GM12878 (cell line): ENCODE results near the gene TULP1. TPM values are rescaled to one million over a fixed set of nuclear protein-coding genes. Genes with fewer than 3 reads are reported as not detected.

Experiments
- ATAC-seq: fragments of 200-7000 bp; cut with Tn5 transposase; 3 replicates; pipeline ENCODE4 v1.9.1; 2020; ENCODE audit warnings: mild to moderate bottlenecking, moderate library complexity
- BruUV-seq: library from RNA; stranded (reverse); fragments of 400-500 nt; replicated peaks from 2 replicates; lab custom pipeline; 2021; lab: Mats Ljungman, UMichigan
- CTCF ChIA-PET: fragments of 300-600 bp; sonication (Branson Sonifier 250); formaldehyde crosslinking; extraction: SDS; loops from one replicate; lab custom pipeline; 2021; ENCODE audit warnings: inconsistent platforms; lab: Yijun Ruan, JAX
- POLR2A ChIA-PET: fragments of 350-600 bp; formaldehyde crosslinking; extraction: SDS; loops from one replicate; lab custom pipeline; 2021; ENCODE audit warnings: inconsistent platforms; lab: Charles Lee
- RAD21 ChIA-PET: fragments of 300-600 bp; sonication (Branson Sonifier 250); formaldehyde crosslinking; loops from one replicate; lab custom pipeline; 2023; ENCODE audit warnings: antibody characterized with exemption; ENCODE audit not compliant: unreplicated experiment; lab: Charles Lee
- SMC1A ChIA-PET: fragments of 300-600 bp; sonication (Branson Sonifier 250); formaldehyde crosslinking; loops from one replicate; lab custom pipeline; 2023; ENCODE audit not compliant: unreplicated experiment, uncharacterized antibody; lab: Charles Lee
- DNase-seq: peaks from one replicate; pipeline ENCODE4 v3.0.0-alpha.2; 2011; ENCODE audit warnings: low read depth, low spot score
- FAIRE-seq: peaks from 3 replicates; lab custom pipeline; 2011; peaks lifted over from hg19 to GRCh38; lab: Jason Lieb, UNC
- H2AFZ ChIP-seq: 2 replicates; pipeline ENCODE4 v1.6.0; 2011; ENCODE audit warnings: low read depth, low read length, control low read depth; ENCODE audit not compliant: control insufficient read depth
- H3K27ac ChIP-seq: 2 replicates; pipeline ENCODE4 v1.5.1; 2011; ENCODE audit warnings: control low read depth; ENCODE audit not compliant: control insufficient read depth, insufficient read depth
- H3K27me3 ChIP-seq, 2 experiments: replicated peaks in 1 of 2; 2 replicates each; pipeline versions ENCODE4 v1.6.0 to v1.6.1; 2011; ENCODE audit warnings: low read length in 1 of 2; ENCODE audit not compliant: control insufficient read depth in 2 of 2, insufficient read depth in 2 of 2
- H3K36me3 ChIP-seq, 2 experiments: 2 replicates each; pipeline ENCODE4 v1.5.1; 2011; ENCODE audit warnings: low read length in 1 of 2; ENCODE audit not compliant: control insufficient read depth in 2 of 2, insufficient read depth in 2 of 2
- H3K4me1 ChIP-seq: 2 replicates; pipeline ENCODE4 v1.6.1; 2011; ENCODE audit warnings: mild to moderate bottlenecking, low read length, moderate library complexity, mixed read lengths; ENCODE audit not compliant: control insufficient read depth, insufficient read depth
- H3K4me2 ChIP-seq: 2 replicates; pipeline ENCODE4 v1.6.0; 2011; ENCODE audit warnings: control low read depth; ENCODE audit not compliant: control insufficient read depth, insufficient read depth
- H3K4me3 ChIP-seq: fragments of 200-600 bp; sonication (generic); 2 replicates; pipeline ENCODE4 v1.5.1; 2016
- H3K79me2 ChIP-seq: 2 replicates; pipeline ENCODE4 v1.6.0; 2011; ENCODE audit warnings: low read length; ENCODE audit not compliant: control insufficient read depth, insufficient read depth
- H3K9ac ChIP-seq: 2 replicates; pipeline ENCODE4 v1.8.0; 2011; ENCODE audit warnings: low read length, control low read depth, mixed read lengths; ENCODE audit not compliant: control insufficient read depth, insufficient read depth
- H3K9me3 ChIP-seq: replicated peaks from 3 replicates; pipeline ENCODE4 v1.5.1; 2011; ENCODE audit warnings: mild to moderate bottlenecking, low read length; ENCODE audit not compliant: control insufficient read depth, insufficient read depth
- H4K20me1 ChIP-seq: 2 replicates; pipeline ENCODE4 v1.6.0; 2011; ENCODE audit not compliant: control insufficient read depth, insufficient read depth
- ATF2 ChIP-seq: IDR thresholded peaks from 2 replicates; pipeline ENCODE4 v1.6.1; 2012; ENCODE audit warnings: low read length, inconsistent platforms
- CBX3 ChIP-seq: fragments of 200-600 bp; sonication (generic); IDR thresholded peaks from 2 replicates; pipeline ENCODE4 v1.6.1; 2016; ENCODE audit warnings: low read depth, borderline replicate concordance
- HDAC6 ChIP-seq: fragments of 200-600 bp; sonication (generic); IDR thresholded peaks from one replicate; pipeline ENCODE4 v1.8.0; 2017; ENCODE audit warnings: antibody characterized with exemption; ENCODE audit not compliant: unreplicated experiment
- MAX ChIP-seq: IDR thresholded peaks from 2 replicates; pipeline ENCODE4 v1.6.1; 2012; ENCODE audit warnings: low read depth, low read length, improper control_type of control experiment
- POLR2AphosphoS2 ChIP-seq: IDR thresholded peaks from 2 replicates; pipeline ENCODE4 v1.6.1; 2011; ENCODE audit warnings: low read depth, mild to moderate bottlenecking, low read length, improper control_type of control experiment, moderate library complexity
- SREBF2 ChIP-seq: IDR thresholded peaks from 2 replicates; pipeline ENCODE4 v1.6.1; 2012; ENCODE audit warnings: mild to moderate bottlenecking, low read length
- SUPT20H ChIP-seq: IDR thresholded peaks from 2 replicates; pipeline ENCODE4 v1.6.1; 2011; ENCODE audit warnings: low read depth, mild to moderate bottlenecking, low read length, moderate library complexity, borderline replicate concordance; ENCODE audit not compliant: control insufficient read depth
- WGBS: methylation state at CpG from one replicate; pipeline ENCODE4 v1.1.6; 2016; ENCODE audit warnings: low lambda C conversion rate; ENCODE audit not compliant: insufficient replicate concordance, insufficient coverage; ENCODE audit errors: missing lambda C conversion rate; 5-methylcytosine and 5-hydroxymethylcytosine counted together
- in situ Hi-C: fragments of 300-500 bp; cut with MboI; formaldehyde crosslinking; loops from 9 replicates; pipeline ENCODE4 v1.14.3; 2018; ENCODE audit warnings: mixed read lengths
- intact Hi-C: fragments of 100-400 bp; cut with micrococcal nuclease; formaldehyde crosslinking; loops from one replicate; pipeline ENCODE4 v1.14.2; 2022; ENCODE audit not compliant: unreplicated experiment
- polyA plus RNA-seq, 11 experiments: library from polyadenylated mRNA; depleted of rRNA in 4 of 11; unstranded in 6 of 11; stranded (reverse) in 5 of 11; fragments of >200 nt; fragmentation: Nextera tagmentation in 4 of 11; fragmentation: Illumina TruSeq in 1 of 11; extraction: Ambion mirVana in 4 of 11; extraction: Trizol in 1 of 11; gene quantifications; 1 replicate in 1 of 11; 2 replicates in 10 of 11; pipeline versions ENCODE4 v1.2.1 to v1.2.3, GENCODE V29; 2011 to 2016; ENCODE audit warnings: inconsistent platforms in 2 of 11, missing spikeins in 2 of 11, low read depth in 1 of 11
- total RNA-seq, 4 experiments: library from RNA; depleted of rRNA in 3 of 4; stranded (reverse); fragments of >200 nt in 3 of 4; fragmentation: Illumina TruSeq in 1 of 4; extraction: Trizol in 1 of 4; gene quantifications; 2 replicates each; pipeline versions ENCODE4 v1.2.1 to v1.2.3, GENCODE V29; 2013 to 2021

The TULP1 gene
- total and polyA plus RNA-seq, 10 of the 15 experiments (the other 5 are each of a cell fraction or from before 2014, with no cell fraction given): not detected

- ChIA-PET RAD21 (no interaction called here), POLR2A (no interaction called here), CTCF (no interaction called here), SMC1A (no interaction called here)
- no peak overlapping the region for H3K27ac ChIP-seq
- in situ Hi-C loops: no loop called here
- ATAC-seq (no peak), FAIRE-seq (no peak), DNase-seq (no peak)
- TF ChIP-seq CBX3 (no peak), ATF2 (no peak), SREBF2 (no peak), HDAC6 (no peak), POLR2AphosphoS2 (no peak), MAX (no peak), SUPT20H (no peak)
- no peaks in the 10 kb centered on the region for H3K79me2 ChIP-seq
- H3K36me3 ChIP-seq: no peaks in the 10 kb centered on the region
- peaks cover 8% of the 10 kb centered on the region for H3K4me1 ChIP-seq
- no peaks in the 10 kb centered on the region for H3K9me3 ChIP-seq
- no peak overlapping the region for H2AFZ ChIP-seq
- no peak overlapping the region for H3K4me3 ChIP-seq
- BruUV-seq: no TSS peak
- peaks cover 0 to 4% of the 10 kb centered on the region in 2 experiments for H3K27me3 ChIP-seq
- H3K4me2 ChIP-seq: no peak overlapping the region
- intact Hi-C loops: no loop called here
- H4K20me1 ChIP-seq: no peaks in the 10 kb centered on the region
- no peak overlapping the region for H3K9ac ChIP-seq
- WGBS: 44% methylated on average over 7 of the region's 7 CpGs
Measured at GRCh38 chr6:35492974-35493284, 19.8 kb downstream of the TULP1 start.
